Hepatocyte (in vitro differentiated cells): ENCODE measurements around the gene NEDD4.

Experiments used
- CTCF ChIP-seq: fragments of 200-600 bp; sonication (generic); IDR thresholded peaks from 2 replicates; pipeline ENCODE4 v1.5.1; 2016; ENCODE audit warnings: antibody characterized with exemption, mild to moderate bottlenecking; ENCODE audit not compliant: poor library complexity
- EZH2 ChIP-seq: fragments of 200-600 bp; sonication (generic); IDR thresholded peaks from 2 replicates; pipeline ENCODE4 v1.6.1; 2016; ENCODE audit warnings: antibody characterized with exemption, mild to moderate bottlenecking, borderline replicate concordance
- EZH2phosphoT487 ChIP-seq: fragments of 200-600 bp; sonication (generic); IDR thresholded peaks from one replicate; pipeline ENCODE4 v1.6.1; 2018; ENCODE audit warnings: antibody characterized with exemption, mild to moderate bottlenecking, low read depth, moderate library complexity; ENCODE audit not compliant: unreplicated experiment, severe bottlenecking

GRCh38 chr15:55915876-55916567 is 77.4 kb downstream of the NEDD4 start:
- TF ChIP-seq CTCF (no peak), EZH2phosphoT487 (no peak), EZH2 (no peak)
